Stimulated activated CD4-positive, alpha-beta T cell treated with anti-CD3 and anti-CD28 coated beads, Interleukin-12 subunit alpha, Interleukin-12 subunit beta, amount 100 ng/mL, for 48 hours (primary cell): ENCODE data around the gene WDR41.
"Not testable (repeated sequence)": the region's sequence is repeated elsewhere in the genome, so short reads cannot be mapped to it uniquely, and the experiment has no call there.

Experiments
- DNase-seq, 3 donors: peaks; one replicate each; pipeline ENCODE4 v3.0.0-alpha.2; 2020; ENCODE audit warnings: low read depth in 2 of 3, low spot score in 1 of 3

Gene WDR41

GRCh38 chr5:77409870-77410621, 82.1 kb downstream of the WDR41 start:
- no peak for DNase-seq

DNA sequence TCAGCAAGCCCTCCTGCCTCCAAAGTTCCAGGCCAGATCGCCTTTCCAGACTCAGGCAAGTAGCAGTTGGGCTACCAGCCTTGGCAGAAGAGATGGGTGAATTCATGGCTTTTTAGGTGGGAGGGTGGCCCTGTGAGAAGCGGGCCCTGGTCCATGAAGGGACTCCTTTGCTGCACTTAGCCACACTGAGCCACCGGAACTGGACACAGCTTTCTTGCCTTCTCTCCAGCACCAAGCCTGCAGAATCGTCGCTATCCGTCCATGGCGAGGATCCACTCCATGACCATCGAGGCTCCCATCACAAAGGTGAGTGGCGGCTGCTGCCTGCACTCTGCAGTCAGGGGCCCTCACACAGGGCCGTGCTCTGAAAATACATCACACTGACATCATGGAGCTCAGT, 85.0 kb downstream of the WDR41 start:
- no peak for DNase-seq

DNA sequence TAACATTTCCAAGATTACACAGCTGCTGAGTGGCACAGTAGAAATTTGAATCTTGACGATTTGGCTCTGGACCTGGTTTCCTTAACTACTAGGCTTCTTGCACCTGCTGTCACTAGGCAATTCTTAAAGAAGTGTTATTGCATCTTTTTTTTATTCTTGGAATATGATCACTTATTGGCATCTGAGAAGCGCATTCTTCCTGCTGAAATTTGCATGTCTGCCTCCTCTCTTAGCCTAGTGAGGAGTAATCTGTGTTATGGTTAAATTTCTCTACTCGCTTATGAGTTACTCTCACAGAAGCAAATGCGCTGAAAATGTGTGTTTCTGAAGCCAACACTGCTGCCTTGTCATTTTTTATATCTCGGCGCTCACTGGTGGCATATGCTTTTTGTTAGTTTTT, 89.3 kb downstream of the WDR41 start:
- DNase-seq: no peak

GRCh38 chr5:77400645-77401044, 91.5 kb downstream of the WDR41 start:
- no peak for DNase-seq

DNA sequence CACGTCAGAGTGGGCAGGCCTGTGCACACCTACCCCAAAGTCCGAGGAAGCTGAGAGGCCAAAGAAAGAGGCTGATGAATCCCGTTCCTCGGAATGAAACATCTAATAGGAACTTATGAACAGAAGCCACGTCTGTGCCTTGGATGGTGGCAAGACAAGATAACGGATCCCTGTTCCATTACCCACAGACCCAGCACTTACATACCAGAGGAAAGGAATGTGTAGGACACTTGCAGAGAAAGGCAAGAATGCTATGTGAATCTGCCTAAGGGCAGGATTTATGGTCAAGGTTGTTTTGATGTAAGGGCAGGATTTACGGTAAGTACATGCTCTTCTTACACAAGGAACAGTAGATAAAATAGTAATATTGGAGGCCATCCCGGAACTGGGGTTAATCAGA, 93.2 kb downstream of the WDR41 start:
- no peak for DNase-seq

DNA sequence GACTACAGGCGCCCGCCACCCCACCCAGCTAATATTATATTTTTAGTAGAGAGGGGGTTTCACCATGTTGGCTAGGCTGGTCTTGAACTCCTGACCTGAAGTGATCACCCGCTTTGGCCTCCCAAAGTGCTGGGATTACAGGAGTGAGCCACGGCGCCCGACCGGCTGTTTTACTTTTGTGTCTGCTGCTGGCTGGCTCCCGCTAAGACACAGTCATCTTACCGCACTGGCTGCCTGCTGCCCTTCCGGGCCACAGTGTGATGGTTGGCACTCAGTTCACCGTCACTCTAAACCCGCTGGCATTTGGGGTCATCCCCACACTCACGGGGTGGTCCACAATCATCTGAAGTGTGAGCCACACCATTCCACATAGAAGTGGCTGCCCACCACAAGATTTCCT, 93.7 kb downstream of the WDR41 start:
- DNase-seq: no peak

DNA sequence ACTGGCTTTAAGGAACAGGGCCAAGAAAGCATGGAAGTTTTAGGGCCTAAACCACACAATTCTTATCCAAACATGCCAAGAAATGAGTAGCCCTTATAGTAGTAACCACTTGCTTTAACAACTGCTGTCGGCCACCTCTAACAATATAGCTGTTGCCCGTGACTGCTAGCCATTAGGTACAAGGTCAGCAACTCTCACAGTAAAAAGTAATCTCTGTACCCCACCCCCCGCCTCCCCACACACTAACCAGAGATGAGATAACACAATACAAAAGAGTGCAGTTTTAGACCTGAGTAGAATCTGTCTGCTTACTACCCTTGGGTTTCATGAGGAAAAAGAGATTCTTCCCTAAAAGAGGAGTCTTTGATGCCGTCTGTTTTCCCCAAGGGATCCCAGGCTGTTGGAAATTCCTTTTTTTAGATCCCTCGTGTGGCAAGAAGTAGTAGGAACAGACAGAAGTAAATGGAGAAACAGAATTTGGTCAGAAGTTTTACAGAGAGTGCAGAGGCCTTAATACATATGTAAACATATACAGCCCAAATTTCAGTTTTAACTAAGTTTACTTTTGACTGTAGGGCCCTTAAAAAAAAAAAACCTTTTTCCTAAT, 94.3 kb downstream of the WDR41 start:
- no peak for DNase-seq

DNA sequence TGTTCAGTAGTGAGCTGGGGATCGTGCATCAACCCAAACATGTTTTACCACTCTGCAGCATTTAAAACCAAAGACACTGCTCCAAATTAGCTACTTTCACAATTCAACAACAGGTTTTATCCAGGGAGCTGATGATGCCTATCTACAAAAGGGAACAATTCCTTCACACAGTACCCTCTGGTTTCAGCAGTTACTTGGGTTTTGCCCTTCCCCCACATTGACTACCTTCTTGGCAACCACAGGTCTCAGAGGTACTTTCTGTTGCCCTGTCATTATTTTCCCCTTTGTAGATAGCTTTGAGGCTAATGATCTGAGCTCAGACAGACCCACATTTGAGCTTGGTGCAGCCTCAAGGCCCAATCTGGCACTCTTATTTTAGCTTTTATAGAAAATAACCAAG, 96.1 kb downstream of the WDR41 start:
- no peak for DNase-seq

- DNase-seq: no peak
Measured at GRCh38 chr5:77394064-77394715, 97.9 kb downstream of the WDR41 start.

DNA sequence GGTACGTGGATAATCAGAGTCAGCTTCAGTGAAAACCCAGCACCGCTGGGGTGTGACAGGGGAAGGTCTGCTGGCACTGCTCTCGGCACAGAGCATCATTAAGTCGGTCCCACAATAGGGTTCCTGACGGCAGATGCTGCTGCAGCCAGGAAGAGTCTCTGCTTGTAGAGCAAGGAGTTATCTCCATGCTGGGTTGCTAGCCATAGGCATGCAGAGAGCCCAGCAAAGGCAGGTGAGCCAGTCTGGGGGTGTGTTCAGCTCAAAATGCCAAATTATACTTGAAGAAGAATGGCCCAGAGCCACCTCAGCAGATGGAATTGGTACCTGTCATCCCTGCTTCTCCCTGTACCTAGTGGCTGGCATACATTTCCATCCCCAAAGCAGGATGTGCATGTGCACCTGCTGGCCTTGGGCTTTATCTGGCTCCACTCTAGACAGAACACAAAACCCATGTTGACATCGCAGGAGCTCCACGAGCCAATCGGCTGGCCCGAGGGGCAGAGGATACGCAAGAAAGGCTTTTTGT, 100.8 kb downstream of the WDR41 start:
- DNase-seq: no peak

DNA sequence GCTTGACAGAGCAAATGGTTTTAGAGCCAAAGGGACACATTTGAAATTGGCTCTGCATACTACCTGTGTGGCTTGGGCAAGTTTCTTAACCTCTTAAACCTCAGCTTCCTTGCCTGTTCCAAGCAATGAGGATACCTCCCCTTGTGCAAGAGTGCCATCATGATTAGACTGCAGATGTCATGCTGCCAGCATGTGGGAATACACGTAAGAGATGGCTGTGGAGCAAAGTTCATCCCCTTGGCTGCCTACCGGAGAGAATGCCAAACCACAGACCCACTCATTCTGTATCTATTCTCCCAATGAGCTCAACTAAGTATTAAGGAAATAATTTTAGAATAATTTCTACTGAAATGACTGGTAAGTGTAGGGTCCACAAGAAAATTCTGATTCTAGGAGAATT, 101.3 kb downstream of the WDR41 start:
- no peak for DNase-seq

DNA sequence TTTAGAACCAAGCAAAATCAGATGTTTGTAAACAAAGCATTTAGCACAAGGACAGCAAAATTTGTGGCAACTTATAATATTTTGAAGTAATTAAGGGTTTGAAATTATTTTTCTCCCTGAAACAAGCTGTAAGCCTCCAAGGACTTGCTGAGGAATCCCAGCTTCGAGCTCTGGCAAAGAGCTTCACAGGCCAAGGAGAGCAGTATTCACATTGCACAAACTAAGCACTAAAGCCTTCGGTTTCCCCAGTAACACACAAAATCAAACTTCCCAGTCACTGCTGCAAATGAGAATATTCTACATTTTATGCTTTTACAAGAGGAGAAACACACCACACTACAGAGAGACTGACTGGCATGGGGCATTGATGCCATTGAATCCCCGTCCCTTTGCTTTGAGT, 101.9 kb downstream of the WDR41 start:
- no peak for DNase-seq

- no peak for DNase-seq
Measured at GRCh38 chr5:77389746-77390145, 102.4 kb downstream of the WDR41 start.

- not testable (repeated sequence) for DNase-seq
Measured at GRCh38 chr5:77386340-77386739, 105.8 kb downstream of the WDR41 start.

- DNase-seq: not testable (repeated sequence)
Measured at GRCh38 chr5:77383336-77383735, 108.8 kb downstream of the WDR41 start.
